NOMO-1 treated with DMSO at 0.1 percent for 48 hours (cell line): ENCODE results near the gene TPRG1L.
"Not testable (repeated sequence)": the region's sequence is repeated elsewhere in the genome, so short reads cannot be mapped to it uniquely, and the experiment has no call there.

Source experiments
- DNase-seq: peaks from one replicate; lab custom pipeline; 2025; ENCODE audit not compliant: unreplicated experiment; lab: John Stamatoyannopoulos, UW

TPRG1L gene

GRCh38 chr1:3624200-3625136 is at the start of gene TPRG1L:
TSS of gene TPRG1L (plus strand) at chr1:3625015. CDS start at chr1:3625073, 58 bp downstream.
- peak; percentile 96 for DNase-seq

DNA sequence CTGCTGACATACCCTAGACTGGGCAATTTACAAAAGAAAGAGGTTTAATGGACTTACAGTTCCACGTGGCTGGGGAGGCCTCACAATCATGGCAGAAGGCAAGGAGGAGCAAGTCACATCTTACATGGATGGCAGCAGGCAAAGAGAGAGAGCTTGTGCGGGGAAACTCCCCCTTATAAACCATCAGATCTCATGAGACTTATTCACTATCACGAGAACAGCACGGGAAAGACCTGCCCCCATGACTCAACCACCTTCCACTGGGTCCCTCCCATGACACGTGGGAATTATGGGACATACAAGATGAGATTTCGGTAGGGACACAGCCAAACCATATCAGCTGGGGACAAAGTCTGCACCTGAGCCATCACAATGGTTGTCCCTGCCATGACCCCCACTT is 49.3 kb upstream of the TPRG1L start:
- DNase-seq, result not testable (repeated sequence)

DNA sequence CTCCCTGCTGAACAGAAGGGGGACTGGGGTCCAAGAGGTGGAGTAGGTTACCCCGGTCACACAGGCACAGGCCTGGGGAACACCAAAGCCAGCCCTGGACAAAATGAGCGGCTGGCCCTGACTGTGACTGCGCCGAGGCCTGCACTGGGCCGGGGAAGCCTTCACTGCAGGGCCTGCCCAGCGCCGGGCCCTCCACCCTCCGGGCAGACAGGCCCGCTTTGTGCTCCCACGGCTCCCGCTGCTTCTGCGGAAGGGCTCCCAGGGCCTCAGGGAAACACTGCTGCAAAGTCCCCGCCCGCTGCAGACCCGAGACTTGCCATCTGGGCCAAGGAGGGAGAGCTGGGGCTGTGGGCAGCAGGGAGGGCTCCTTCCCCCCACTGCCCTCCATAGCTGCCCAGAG is 48.8 kb upstream of the TPRG1L start:
- DNase-seq, result no peak

DNA sequence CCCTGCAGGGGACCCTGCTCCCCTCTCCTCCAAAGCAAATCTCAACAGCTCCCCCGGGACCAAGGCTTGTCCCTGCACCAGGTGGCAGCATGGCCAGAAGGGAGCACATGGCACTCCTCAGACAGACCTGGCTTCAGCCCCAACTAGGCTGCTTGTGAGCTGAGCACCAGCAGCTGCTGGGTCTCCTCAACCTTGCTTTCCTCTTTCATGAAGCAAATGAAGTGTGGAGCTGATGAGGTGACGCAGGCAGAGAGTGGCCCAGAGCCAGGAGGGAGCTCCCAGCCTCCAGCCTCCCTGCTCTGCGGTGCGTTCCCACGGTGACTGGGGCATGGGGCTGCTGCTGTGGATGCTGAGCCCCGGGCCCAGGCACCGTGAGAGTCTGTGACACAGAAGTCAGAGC is 47.5 kb upstream of the TPRG1L start:
- DNase-seq, result no peak

GRCh38 chr1:3577711-3578432 is 46.9 kb upstream of the TPRG1L start:
- no peak for DNase-seq

DNA sequence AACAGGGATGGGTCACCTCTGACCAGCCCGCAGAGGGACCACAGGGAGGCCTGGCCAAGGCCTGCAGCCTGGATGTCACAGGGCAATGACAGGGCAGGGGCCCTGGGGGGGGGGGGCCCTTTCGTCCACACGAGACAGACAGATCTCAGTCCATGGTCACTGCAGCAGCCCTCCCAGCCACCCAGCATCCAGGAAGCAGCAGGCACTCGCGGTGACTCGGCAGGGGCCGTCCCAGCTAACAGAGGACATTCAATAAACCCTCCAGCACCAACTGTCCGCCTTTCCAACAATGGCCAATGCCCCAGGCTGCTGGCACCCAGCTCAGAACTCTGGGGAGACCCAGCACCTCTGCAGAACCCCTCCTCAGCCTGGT is 46.4 kb upstream of the TPRG1L start:
- DNase-seq, result no peak

- no peak for DNase-seq
These were observed 45.9 kb upstream of the TPRG1L start for GRCh38 chr1:3578906-3579305.

GRCh38 chr1:3579626-3580025 is 45.2 kb upstream of the TPRG1L start:
- no peak for DNase-seq

- no peak for DNase-seq
These were observed 44.6 kb upstream of the TPRG1L start for GRCh38 chr1:3580231-3580630.

GRCh38 chr1:3581296-3582036 is 43.3 kb upstream of the TPRG1L start:
- DNase-seq, result no peak

DNA sequence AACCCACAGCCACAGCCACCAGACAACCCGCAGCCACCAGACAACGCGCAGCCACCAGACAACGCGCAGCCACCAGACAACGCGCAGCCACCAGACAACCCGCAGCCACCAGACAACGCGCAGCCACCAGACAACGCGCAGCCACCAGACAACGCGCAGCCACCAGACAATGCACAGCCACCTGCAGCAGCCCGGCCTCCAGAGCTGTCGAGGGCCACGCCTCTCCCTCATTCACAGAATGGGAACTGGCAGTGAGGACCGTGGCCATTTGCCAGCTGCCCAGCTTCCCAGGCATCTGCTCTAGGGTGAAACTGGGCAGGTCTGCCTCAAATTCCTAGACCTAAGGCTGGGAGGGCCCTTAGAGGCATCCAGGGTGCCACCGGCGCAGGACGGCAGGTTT is 41.1 kb upstream of the TPRG1L start:
- not testable (repeated sequence) for DNase-seq

DNA sequence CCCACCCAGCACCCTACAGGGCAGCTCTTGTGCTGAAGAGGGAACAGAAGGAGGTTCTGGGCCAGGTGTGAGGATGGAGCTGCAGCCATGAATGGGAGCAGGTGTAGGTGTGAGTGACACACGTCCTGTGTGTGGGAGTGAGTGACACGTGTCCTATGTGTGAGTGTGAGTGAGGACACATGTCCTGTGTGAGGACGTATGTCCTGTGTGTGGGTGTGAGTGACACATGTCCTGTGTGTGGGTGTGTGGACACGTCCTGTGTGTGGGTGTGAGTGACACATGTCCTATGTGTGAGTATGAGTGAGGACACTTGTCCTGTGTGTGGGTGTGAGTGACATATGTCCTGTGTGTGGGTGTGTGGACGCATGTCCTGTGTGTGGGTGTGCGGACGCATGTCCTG is 39.9 kb upstream of the TPRG1L start:
- DNase-seq, result no peak

- DNase-seq, result not testable (repeated sequence)
These were observed 39.4 kb upstream of the TPRG1L start for GRCh38 chr1:3585353-3585868.

GRCh38 chr1:3585940-3586568 is 38.8 kb upstream of the TPRG1L start:
- no peak for DNase-seq

GRCh38 chr1:3586986-3587759 is 37.6 kb upstream of the TPRG1L start:
- DNase-seq, result no peak

DNA sequence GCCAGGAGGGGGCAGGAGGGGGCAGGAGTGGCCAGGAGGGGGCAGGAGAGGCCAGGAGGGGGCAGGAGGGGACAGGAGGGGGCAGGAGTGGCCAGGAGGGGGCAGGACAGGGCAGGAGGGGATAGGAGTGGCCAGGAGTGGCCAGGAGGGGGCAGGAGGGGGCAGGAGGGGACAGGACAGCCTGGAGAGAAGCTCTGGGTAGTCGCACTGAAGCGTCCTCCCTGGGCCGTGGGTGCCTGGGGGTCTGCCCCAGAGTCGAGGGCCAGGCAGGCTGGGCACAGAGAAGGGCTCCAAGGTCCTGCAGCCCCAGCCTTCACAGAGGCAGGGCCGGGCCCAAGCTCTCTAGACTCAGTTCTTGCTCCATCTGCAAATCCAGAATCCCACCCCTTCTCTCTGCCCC is 36.4 kb upstream of the TPRG1L start:
- DNase-seq, result no peak

DNA sequence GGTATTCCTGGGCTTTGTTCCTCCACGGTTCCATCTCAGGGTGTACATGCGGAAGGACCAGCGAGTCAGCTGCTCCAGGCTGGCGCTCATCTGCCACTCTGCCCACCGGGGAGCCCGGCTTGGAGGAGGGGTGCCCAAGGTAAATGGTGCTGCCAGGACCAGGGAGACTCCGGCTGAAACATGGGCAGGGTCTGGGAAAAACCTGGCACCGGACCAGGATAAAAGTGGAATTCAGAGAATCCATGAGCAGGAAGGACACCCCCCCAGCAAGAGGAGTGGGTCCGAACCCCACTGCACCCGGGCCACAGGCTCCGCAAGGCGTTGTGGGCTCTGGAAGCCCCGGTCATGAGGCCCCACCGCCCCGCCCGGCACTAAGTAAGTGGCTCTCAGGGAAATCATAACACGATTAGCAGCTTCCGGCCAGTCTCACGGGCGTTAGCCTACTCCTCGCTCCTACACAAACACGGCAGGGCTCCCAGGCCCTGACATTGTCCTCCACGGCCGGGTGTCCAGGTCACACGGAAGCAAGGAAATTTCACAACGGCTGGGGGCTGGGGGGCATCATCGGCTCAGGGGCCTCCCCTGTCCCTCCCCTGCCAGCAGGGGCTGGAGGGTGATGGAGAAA is 34.6 kb upstream of the TPRG1L start:
- DNase-seq, result no peak

DNA sequence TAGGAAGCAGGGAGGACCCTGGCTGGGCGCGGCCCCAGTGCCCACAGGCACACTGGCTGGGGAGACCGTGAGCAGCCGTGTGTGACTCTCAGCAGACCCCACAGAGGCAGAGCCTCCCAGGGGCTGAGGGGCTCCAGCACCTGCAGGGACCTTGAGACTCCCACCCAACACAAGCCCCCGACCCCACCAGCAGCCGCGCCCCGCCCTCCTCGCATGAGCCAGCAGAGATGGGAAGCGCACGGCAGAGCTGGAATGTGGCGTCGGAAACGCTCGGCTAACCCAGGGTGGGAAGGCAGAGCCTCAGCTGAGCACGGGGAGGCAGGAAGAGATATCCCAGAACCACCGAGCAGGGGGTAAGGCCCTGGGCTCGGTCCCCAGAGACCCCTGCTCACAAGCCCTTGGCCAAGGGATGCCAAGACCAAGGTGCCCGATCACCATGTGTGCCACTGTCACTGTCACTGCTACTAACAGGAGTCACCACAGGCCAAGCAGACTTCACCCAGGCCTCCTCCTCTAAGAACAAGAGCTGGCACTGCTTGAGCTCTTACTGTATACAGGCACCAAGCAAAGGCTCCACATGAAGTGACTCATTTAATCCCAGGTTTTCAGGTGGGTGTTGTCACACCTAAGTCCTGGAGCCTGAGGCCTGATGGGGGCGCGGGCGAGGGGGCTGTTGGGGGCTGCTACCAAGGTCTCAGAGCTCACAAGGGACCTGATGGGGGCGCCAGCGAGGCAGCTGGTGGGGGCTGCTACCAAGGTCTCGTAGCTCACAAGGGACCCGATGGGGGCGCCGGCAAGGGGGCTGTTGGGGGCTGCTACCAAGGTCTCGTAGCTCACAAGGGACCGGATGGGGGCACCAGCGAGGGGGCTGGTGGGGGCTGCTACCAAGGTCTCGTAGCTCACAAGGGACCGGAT is 33.6 kb upstream of the TPRG1L start:
- no peak for DNase-seq

GRCh38 chr1:3593334-3593733 is 31.5 kb upstream of the TPRG1L start:
- no peak for DNase-seq
